ENCODE results near the gene ANKRD12. TPM values are rescaled to one million over a fixed set of nuclear protein-coding genes. Genes with fewer than 3 reads are reported as not detected.

ANKRD12 gene
- total and polyA plus RNA-seq, 4 donors, result 2.7 to 59.7 (median 17.3) TPM

DNA sequence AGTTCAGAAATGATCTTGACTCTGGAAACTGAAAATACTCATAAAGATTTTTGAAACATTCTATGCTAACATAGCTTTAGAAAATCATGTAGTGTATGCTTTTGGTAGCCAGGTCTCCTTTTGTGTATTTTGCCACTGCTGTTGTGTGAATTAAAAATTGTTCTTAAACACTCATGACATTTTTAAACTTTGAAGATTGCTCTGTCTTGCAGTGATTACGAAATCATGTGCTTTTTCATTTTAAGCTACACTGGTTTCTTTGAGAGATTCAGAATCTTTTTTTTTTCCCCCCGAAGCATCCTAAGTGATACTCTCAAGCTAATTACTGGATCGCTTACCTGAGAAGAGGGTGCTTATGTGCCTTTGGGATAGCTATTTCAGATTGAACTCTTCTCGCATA lies 60.0 kb downstream of the ANKRD12 start:
- Histone ChIP-seq H3K27ac (ENCODE audit: low read depth in 1 of 2, low read length in 2 of 2) (no peak overlapping the region), H3K27me3 (ENCODE audit: control insufficient read depth in 4 of 4, insufficient read depth in 4 of 4, low read length in 3 of 4) (no peaks in the 10 kb centered on the region), H3K36me3 (ENCODE audit: control insufficient read depth in 4 of 4, insufficient read depth in 3 of 4, low read depth in 1 of 4, low read length in 3 of 4) (peaks cover 3 to 24% (median 6%) of the 10 kb centered on the region in 4 donors), H3K9ac (ENCODE audit: low read depth in 1 of 2, low read length in 2 of 2) (no peak overlapping the region), H3K4me3 (ENCODE audit: low read depth in 1 of 3, low read length in 3 of 3) (no peak overlapping the region), H3K4me1 (ENCODE audit: control insufficient read depth in 4 of 4, insufficient read depth in 4 of 4, low read length in 3 of 4) (no peaks in the 10 kb centered on the region), H3K9me3 (ENCODE audit: control insufficient read depth in 4 of 4, low read length in 3 of 4) (no peaks in the 10 kb centered on the region)
- TF ChIP-seq TAF1 (conservative IDR thresholded peaks at IDR 0.05) (no peak), RAD21 (IDR thresholded peaks at IDR 0.05) (no peak), YY1 (IDR thresholded peaks at IDR 0.05) (no peak), GABPA (IDR thresholded peaks at IDR 0.05 in 1 of 2, conservative IDR thresholded peaks at IDR 0.05 in 1 of 2) (no peak), RXRA (IDR thresholded peaks at IDR 0.05) (no peak)
- TF ChIP-seq, protein P1, sequence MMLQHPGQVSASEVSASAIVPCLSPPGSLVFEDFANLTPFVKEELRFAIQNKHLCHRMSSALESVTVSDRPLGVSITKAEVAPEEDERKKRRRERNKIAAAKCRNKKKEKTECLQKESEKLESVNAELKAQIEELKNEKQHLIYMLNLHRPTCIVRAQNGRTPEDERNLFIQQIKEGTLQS (IDR thresholded peaks at IDR 0.05), result no peak
- WGBS, result 97% methylated on average over 4 of the region's 4 CpGs
- no peak for DNase-seq (ENCODE audit: low spot score)

DNA sequence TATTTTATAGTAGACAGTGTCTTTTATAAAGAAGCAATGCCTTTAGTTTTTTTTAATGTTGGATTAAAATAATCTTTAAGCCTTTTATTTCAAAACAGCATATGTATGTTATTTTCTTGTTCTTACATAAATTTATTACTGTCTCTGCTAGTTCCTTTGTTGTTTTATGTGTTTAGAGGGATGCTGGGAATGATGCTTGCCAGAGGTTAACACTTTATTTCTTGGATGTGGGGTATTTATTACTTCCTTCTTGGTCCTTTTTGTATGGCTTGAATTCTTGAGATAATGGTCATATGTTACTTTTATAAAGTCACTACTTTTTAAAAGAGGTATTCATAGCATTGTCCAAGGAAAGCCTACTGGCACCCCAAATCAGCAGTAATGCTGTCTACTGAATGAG lies 63.1 kb downstream of the ANKRD12 start:
- Histone ChIP-seq H3K9me3 (ENCODE audit: control insufficient read depth in 4 of 4, low read length in 3 of 4) (no peaks in the 10 kb centered on the region), H3K9ac (ENCODE audit: low read depth in 1 of 2, low read length in 2 of 2) (no peak overlapping the region), H3K36me3 (ENCODE audit: control insufficient read depth in 4 of 4, insufficient read depth in 3 of 4, low read depth in 1 of 4, low read length in 3 of 4) (peaks cover 1 to 22% (median 8%) of the 10 kb centered on the region in 4 donors), H3K27me3 (ENCODE audit: control insufficient read depth in 4 of 4, insufficient read depth in 4 of 4, low read length in 3 of 4) (no peaks in the 10 kb centered on the region), H3K27ac (ENCODE audit: low read depth in 1 of 2, low read length in 2 of 2) (no peak overlapping the region), H3K4me1 (ENCODE audit: control insufficient read depth in 4 of 4, insufficient read depth in 4 of 4, low read length in 3 of 4) (no peaks in the 10 kb centered on the region), H3K4me3 (ENCODE audit: low read depth in 1 of 3, low read length in 3 of 3) (no peak overlapping the region)
- DNase-seq (ENCODE audit: low spot score), result no peak
- no peak for TF ChIP-seq RAD21 (IDR thresholded peaks at IDR 0.05)
- no peak for TF ChIP-seq SP1 (IDR thresholded peaks at IDR 0.05)
- no peak for TF ChIP-seq HNF4G (IDR thresholded peaks at IDR 0.05)
- TF ChIP-seq, protein P2, sequence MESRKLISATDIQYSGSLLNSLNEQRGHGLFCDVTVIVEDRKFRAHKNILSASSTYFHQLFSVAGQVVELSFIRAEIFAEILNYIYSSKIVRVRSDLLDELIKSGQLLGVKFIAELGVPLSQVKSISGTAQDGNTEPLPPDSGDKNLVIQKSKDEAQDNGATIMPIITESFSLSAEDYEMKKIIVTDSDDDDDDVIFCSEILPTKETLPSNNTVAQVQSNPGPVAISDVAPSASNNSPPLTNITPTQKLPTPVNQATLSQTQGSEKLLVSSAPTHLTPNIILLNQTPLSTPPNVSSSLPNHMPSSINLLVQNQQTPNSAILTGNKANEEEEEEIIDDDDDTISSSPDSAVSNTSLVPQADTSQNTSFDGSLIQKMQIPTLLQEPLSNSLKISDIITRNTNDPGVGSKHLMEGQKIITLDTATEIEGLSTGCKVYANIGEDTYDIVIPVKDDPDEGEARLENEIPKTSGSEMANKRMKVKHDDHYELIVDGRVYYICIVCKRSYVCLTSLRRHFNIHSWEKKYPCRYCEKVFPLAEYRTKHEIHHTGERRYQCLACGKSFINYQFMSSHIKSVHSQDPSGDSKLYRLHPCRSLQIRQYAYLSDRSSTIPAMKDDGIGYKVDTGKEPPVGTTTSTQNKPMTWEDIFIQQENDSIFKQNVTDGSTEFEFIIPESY (IDR thresholded peaks at IDR 0.05), result no peak
- TF ChIP-seq FOXA2 (IDR thresholded peaks at IDR 0.05), result no peak
- TF ChIP-seq, protein P3, sequence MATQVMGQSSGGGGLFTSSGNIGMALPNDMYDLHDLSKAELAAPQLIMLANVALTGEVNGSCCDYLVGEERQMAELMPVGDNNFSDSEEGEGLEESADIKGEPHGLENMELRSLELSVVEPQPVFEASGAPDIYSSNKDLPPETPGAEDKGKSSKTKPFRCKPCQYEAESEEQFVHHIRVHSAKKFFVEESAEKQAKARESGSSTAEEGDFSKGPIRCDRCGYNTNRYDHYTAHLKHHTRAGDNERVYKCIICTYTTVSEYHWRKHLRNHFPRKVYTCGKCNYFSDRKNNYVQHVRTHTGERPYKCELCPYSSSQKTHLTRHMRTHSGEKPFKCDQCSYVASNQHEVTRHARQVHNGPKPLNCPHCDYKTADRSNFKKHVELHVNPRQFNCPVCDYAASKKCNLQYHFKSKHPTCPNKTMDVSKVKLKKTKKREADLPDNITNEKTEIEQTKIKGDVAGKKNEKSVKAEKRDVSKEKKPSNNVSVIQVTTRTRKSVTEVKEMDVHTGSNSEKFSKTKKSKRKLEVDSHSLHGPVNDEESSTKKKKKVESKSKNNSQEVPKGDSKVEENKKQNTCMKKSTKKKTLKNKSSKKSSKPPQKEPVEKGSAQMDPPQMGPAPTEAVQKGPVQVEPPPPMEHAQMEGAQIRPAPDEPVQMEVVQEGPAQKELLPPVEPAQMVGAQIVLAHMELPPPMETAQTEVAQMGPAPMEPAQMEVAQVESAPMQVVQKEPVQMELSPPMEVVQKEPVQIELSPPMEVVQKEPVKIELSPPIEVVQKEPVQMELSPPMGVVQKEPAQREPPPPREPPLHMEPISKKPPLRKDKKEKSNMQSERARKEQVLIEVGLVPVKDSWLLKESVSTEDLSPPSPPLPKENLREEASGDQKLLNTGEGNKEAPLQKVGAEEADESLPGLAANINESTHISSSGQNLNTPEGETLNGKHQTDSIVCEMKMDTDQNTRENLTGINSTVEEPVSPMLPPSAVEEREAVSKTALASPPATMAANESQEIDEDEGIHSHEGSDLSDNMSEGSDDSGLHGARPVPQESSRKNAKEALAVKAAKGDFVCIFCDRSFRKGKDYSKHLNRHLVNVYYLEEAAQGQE (IDR thresholded peaks at IDR 0.05), result no peak
- TF ChIP-seq, protein P1 (IDR thresholded peaks at IDR 0.05), result no peak
- TF ChIP-seq, protein P4, sequence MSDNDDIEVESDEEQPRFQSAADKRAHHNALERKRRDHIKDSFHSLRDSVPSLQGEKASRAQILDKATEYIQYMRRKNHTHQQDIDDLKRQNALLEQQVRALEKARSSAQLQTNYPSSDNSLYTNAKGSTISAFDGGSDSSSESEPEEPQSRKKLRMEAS (IDR thresholded peaks at IDR 0.05), result no peak
- no peak for TF ChIP-seq EGR1 (IDR thresholded peaks at IDR 0.05; ENCODE audit: low read depth in 2 of 2)
- no peak for TF ChIP-seq JUND (IDR thresholded peaks at IDR 0.05)
- TF ChIP-seq TAF1 (conservative IDR thresholded peaks at IDR 0.05), result no peak
- no peak for TF ChIP-seq NR2F2 (IDR thresholded peaks at IDR 0.05)
- TF ChIP-seq FOXA1 (IDR thresholded peaks at IDR 0.05), result no peak
- TF ChIP-seq RXRA (IDR thresholded peaks at IDR 0.05), result no peak
- TF ChIP-seq YY1 (IDR thresholded peaks at IDR 0.05), result no peak
- TF ChIP-seq, protein P5, sequence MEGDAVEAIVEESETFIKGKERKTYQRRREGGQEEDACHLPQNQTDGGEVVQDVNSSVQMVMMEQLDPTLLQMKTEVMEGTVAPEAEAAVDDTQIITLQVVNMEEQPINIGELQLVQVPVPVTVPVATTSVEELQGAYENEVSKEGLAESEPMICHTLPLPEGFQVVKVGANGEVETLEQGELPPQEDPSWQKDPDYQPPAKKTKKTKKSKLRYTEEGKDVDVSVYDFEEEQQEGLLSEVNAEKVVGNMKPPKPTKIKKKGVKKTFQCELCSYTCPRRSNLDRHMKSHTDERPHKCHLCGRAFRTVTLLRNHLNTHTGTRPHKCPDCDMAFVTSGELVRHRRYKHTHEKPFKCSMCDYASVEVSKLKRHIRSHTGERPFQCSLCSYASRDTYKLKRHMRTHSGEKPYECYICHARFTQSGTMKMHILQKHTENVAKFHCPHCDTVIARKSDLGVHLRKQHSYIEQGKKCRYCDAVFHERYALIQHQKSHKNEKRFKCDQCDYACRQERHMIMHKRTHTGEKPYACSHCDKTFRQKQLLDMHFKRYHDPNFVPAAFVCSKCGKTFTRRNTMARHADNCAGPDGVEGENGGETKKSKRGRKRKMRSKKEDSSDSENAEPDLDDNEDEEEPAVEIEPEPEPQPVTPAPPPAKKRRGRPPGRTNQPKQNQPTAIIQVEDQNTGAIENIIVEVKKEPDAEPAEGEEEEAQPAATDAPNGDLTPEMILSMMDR (IDR thresholded peaks at IDR 0.05; ENCODE audit: low read depth, low read length, missing input control), result no peak
- TF ChIP-seq GABPA (IDR thresholded peaks at IDR 0.05 in 1 of 2, conservative IDR thresholded peaks at IDR 0.05 in 1 of 2), result no peak
- no peak for TF ChIP-seq HNF4A (conservative IDR thresholded peaks at IDR 0.05)

All from liver (tissue), 9 donors.